Pancreas (tissue), 10 donors: ENCODE measurements around the gene ZNF787. TPM values are rescaled to one million over a fixed set of nuclear protein-coding genes. Genes with fewer than 3 reads are reported as not detected.
A peak's percentile ranks its signal among the peaks of the same experiment; 100 is the strongest.

Experiments used
- ATAC-seq, 4 donors: fragments of 200-7000 bp; cut with Tn5 transposase; one replicate each; pipeline versions ENCODE4 v1.8.0 to v1.9.1; 2020; ENCODE audit warnings: mild to moderate bottlenecking in 4 of 4, moderate library complexity in 4 of 4
- DNase-seq, 6 donors: peaks; one replicate each; pipeline ENCODE4 v3.0.0-alpha.2; 2020
- FAIRE-seq: peaks from 2 replicates; lab custom pipeline; 2012; peaks lifted over from hg19 to GRCh38; lab: Jason Lieb, UNC
- H3K27ac ChIP-seq, 4 donors: fragments of 200-600 bp; sonication (generic); 1 replicate in 3 of 4; 2 replicates in 1 of 4; pipeline versions ENCODE4 v1.5.0 to v1.8.0; 2020
- H3K27me3 ChIP-seq, 4 donors: fragments of 200-600 bp; one replicate each; pipeline ENCODE4 v1.8.0; 2021
- H3K36me3 ChIP-seq, 3 donors: fragments of 200-600 bp; sonication (generic) in 1 of 3; one replicate each; pipeline versions ENCODE4 v1.5.0 to v1.8.0; 2020 to 2021
- H3K4me1 ChIP-seq, 3 donors: fragments of 200-600 bp; one replicate each; pipeline ENCODE4 v1.8.0; 2021
- H3K4me3 ChIP-seq, 4 donors: fragments of 200-600 bp; sonication (generic) in 2 of 4; one replicate each; pipeline versions ENCODE4 v1.5.0 to v1.8.0; 2020 to 2021
- H3K9me3 ChIP-seq, 4 donors: fragments of 200-600 bp; one replicate each; pipeline ENCODE4 v1.8.0; 2021
- WGBS, 2 donors: extraction: QIAGEN DNeasy Blood & Tissue Kit; methylation state at CpG; one replicate each; pipeline ENCODE4 v1.1.7; 2013; 5-methylcytosine and 5-hydroxymethylcytosine counted together
- intact Hi-C, 3 donors: fragments of 100-400 bp; cut with DNase I; formaldehyde crosslinking; loops; one replicate each; pipeline versions ENCODE4 v1.11.1 to v1.14.2; 2022
- polyA plus RNA-seq, 2 donors: library from polyadenylated mRNA; stranded (reverse); fragments of 200-250 nt; gene quantifications; one replicate each; pipeline ENCODE4 v1.2.3, GENCODE V29; 2013
- total RNA-seq, 6 donors: library from RNA; stranded (reverse); fragmentation: NEBNext Ultra II Directional in 4 of 6; extraction: Animal tissue kit (Norgen Biotek cat#: 25700) in 4 of 6; gene quantifications; one replicate each; pipeline versions ENCODE4 v1.2.1 to v1.2.4, GENCODE V29; 2021 to 2023
- TF ChIP-seq, protein P1 (sequence below), 4 donors: fragments of 200-600 bp; sonication (generic) in 3 of 4; IDR thresholded peaks; one replicate each; pipeline versions ENCODE4 v1.5.0 to v1.8.0; 2021; ENCODE audit warnings: antibody characterized with exemption in 4 of 4
- donor health status: healthy with polysubstance abuse.
- donor health status: DM: no; HTN: no; CAD: no; lungs with moderate emphysema.
- donor health status: DM: no; HTN: no; CAD: no.
- donor health status: control.
- donor health status: control.
- donor health status: Bipolar disorder and iron deficiency.
- donor health status: DM: yes; HTN: yes; CAD: no.
- donor health status: DM: no; HTN: no; CAD: no.
- donor health status: DM: no; HTN: no; CAD: no.
- donor health status: DM: yes; HTN: yes; CAD: no.

ZNF787 gene
- total and polyA plus RNA-seq, 8 donors = 13.6 to 41.9 (median 25.6) TPM

DNA sequence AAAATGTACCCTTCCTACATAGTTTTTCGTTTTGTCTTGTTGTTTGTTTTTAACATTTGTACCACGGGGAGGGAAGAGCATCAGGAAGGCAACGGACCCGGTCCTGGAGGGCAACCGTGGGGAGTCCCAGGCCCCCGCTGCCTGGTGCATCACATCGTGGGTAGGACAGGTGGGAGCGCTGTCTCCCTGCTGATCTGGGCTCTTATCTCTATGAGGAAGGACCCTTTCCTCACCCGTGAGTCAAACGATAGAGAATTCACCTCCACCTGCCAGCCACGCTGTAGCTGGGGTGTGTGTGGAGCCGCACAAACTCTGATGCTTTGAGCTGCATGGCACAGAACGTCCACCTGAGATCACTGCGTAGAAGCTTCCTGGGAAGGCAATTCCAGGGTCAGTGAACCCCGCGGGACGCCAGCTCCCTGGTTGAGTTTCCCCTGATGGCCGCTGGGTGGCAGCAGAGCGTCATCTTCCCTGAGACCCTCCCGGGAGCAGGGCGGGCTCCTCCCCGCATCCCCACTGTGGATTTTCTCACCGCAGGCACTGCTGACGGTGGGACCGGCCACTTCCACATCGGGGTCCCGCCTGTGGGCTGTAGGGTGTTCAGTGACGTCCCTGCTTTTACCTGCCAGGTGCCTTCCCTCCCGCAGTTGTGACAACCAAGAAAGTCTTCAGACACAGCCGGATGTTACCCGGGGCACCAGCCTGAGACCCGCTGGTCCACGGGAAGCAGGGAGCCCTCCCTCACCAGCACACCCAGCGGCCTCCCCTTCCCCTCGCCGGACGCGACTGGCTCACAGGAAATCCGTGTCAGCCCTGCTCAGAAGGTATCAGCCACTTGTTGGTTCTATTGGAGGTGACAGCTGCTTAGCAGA, 54.7 kb downstream of the ZNF787 start:
- TF ChIP-seq, protein P1, sequence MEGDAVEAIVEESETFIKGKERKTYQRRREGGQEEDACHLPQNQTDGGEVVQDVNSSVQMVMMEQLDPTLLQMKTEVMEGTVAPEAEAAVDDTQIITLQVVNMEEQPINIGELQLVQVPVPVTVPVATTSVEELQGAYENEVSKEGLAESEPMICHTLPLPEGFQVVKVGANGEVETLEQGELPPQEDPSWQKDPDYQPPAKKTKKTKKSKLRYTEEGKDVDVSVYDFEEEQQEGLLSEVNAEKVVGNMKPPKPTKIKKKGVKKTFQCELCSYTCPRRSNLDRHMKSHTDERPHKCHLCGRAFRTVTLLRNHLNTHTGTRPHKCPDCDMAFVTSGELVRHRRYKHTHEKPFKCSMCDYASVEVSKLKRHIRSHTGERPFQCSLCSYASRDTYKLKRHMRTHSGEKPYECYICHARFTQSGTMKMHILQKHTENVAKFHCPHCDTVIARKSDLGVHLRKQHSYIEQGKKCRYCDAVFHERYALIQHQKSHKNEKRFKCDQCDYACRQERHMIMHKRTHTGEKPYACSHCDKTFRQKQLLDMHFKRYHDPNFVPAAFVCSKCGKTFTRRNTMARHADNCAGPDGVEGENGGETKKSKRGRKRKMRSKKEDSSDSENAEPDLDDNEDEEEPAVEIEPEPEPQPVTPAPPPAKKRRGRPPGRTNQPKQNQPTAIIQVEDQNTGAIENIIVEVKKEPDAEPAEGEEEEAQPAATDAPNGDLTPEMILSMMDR (IDR thresholded peaks at IDR 0.05) = peak; percentile 83 to 97 (median 86)
- H3K36me3 ChIP-seq = no peaks in the 10 kb centered on the region
- peak; percentile 49 to 92 (median 76) for DNase-seq
- H3K4me1 ChIP-seq = peaks cover 0 to 8% (median 0%) of the 10 kb centered on the region in 3 donors
- H3K9me3 ChIP-seq = no peaks in the 10 kb centered on the region
- intact Hi-C loops = no loop called here
- ATAC-seq = peak; percentile 86 to 100 (median 98)
- H3K27ac ChIP-seq = no peak overlapping the region
- H3K4me3 ChIP-seq = peak overlapping the region in 2 of 4 donors; percentile 17 to 39
- FAIRE-seq = no peak
- WGBS, 2 donors = 2 to 3% methylated on average over 39 of the region's 39 CpGs
- H3K27me3 ChIP-seq = peaks cover 0 to 5% (median 0%) of the 10 kb centered on the region in 4 donors

DNA sequence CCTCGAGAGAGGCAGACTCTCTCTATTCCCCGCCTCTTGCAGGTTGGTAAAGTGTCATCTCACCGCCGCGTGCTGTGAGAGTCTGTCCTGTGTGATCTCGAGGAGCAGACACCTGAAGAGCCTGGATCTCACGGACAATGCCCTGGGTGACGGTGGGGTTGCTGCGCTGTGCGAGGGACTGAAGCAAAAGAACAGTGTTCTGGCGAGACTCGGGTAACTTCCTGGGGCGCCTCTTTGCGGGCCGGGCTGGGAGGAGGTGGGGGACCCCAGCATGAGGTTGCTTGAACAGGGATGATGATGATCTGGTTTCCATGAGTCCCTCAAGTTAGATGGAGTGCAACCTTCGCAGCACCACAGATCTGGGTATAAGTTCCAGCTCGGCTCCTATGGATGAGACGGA, 67.5 kb downstream of the ZNF787 start:
- TF ChIP-seq, protein P1 (IDR thresholded peaks at IDR 0.05) = no peak
- H3K9me3 ChIP-seq = no peaks in the 10 kb centered on the region
- ATAC-seq (no peak), DNase-seq (no peak), FAIRE-seq (no peak)
- no peaks in the 10 kb centered on the region for H3K4me1 ChIP-seq
- no peaks in the 10 kb centered on the region for H3K36me3 ChIP-seq
- no peak overlapping the region for H3K27ac ChIP-seq
- whole genome bisulfite sequencing, 2 donors = 63 to 85% methylated on average over 18 of the region's 18 CpGs
- no peak overlapping the region for H3K4me3 ChIP-seq
- peaks cover 0 to 6% (median 0%) of the 10 kb centered on the region in 4 donors for H3K27me3 ChIP-seq
- intact Hi-C loops = no loop called here

Other genes starting within 250 kb of the ZNF787 start
- not detected for gene NLRP13, start 189.0 kb downstream of the ZNF787 start, total RNA-seq
- gene NLRP13, start 189.0 kb downstream of the ZNF787 start, polyA plus RNA-seq = under 1 TPM in 1 of 2 donors, not detected in 1; 0.02 TPM
- not detected for gene NLRP8, start 173.5 kb downstream of the ZNF787 start, total RNA-seq
- not detected for gene NLRP8, start 173.5 kb downstream of the ZNF787 start, polyA plus RNA-seq
- gene NLRP5, start 134.5 kb downstream of the ZNF787 start, total RNA-seq = not detected
- gene NLRP5, start 134.5 kb downstream of the ZNF787 start, polyA plus RNA-seq = not detected
- gene ZNF444, start 20.0 kb upstream of the ZNF787 start, total RNA-seq = 10 to 100 TPM; 27.9 to 47.9 (median 32.5) TPM
- 10 to 100 TPM; 67.5 to 99.0 TPM for gene ZNF444, start 20.0 kb upstream of the ZNF787 start, polyA plus RNA-seq
- not detected for gene GALP, start 54.7 kb upstream of the ZNF787 start, total RNA-seq
- not detected for gene GALP, start 54.7 kb upstream of the ZNF787 start, polyA plus RNA-seq
- gene ZSCAN5B, start 76.5 kb upstream of the ZNF787 start, total RNA-seq = not detected
- under 1 TPM in 1 of 2 donors, not detected in 1; 0.07 TPM for gene ZSCAN5B, start 76.5 kb upstream of the ZNF787 start, polyA plus RNA-seq
- gene ZSCAN5C, start 81.0 kb upstream of the ZNF787 start, total RNA-seq = not detected
- not detected for gene ZSCAN5C, start 81.0 kb upstream of the ZNF787 start, polyA plus RNA-seq
- not detected for gene EDDM13, start 151.5 kb upstream of the ZNF787 start, total RNA-seq
- under 1 TPM in 1 of 2 donors, not detected in 1; 0.49 TPM for gene EDDM13, start 151.5 kb upstream of the ZNF787 start, polyA plus RNA-seq
- 1 to 10 TPM; 4.8 to 8.1 (median 6.2) TPM for gene ZSCAN5A, start 193.5 kb upstream of the ZNF787 start, total RNA-seq
- 1 to 10 TPM; 4.4 to 5.0 TPM for gene ZSCAN5A, start 193.5 kb upstream of the ZNF787 start, polyA plus RNA-seq